HepG2 (cell line): ENCODE measurements around the gene RAB29. TPM values are rescaled to one million over a fixed set of nuclear protein-coding genes. Genes with fewer than 3 reads are reported as not detected.

Source experiments
- ATAC-seq: fragments of 200-7000 bp; cut with Tn5 transposase; 3 replicates; pipeline ENCODE4 v1.9.1; 2020; ENCODE audit warnings: mild to moderate bottlenecking, moderate library complexity
- BruUV-seq: library from RNA; stranded (reverse); fragments of 400-500 nt; replicated peaks from 2 replicates; lab custom pipeline; 2021; lab: Mats Ljungman, UMichigan
- CTCF ChIA-PET: fragments of 300-600 bp; formaldehyde crosslinking; extraction: SDS; loops from one replicate; lab custom pipeline; 2021; ENCODE audit warnings: low total read pairs, inconsistent platforms, low intra/inter-chr PET ratio; lab: Yijun Ruan, JAX
- POLR2A ChIA-PET: fragments of 350-600 bp; sonication (Branson Sonifier 250); formaldehyde crosslinking; loops from one replicate; lab custom pipeline; 2020; ENCODE audit warnings: antibody characterized with exemption, inconsistent platforms; lab: Yijun Ruan, JAX
- DNase-seq: peaks from one replicate; pipeline ENCODE4 v3.0.0-alpha.2; 2015; ENCODE audit warnings: low spot score
- FAIRE-seq: peaks from 3 replicates; lab custom pipeline; 2011; peaks lifted over from hg19 to GRCh38; lab: Jason Lieb, UNC
- H2AFZ ChIP-seq: one replicate; pipeline ENCODE4 v1.6.1; 2011; ENCODE audit warnings: low read length, inconsistent platforms
- H3K27ac ChIP-seq: fragments of 300-600 bp; 3 replicates; pipeline ENCODE4 v1.8.0; 2011; ENCODE audit warnings: mixed run types, mild to moderate bottlenecking, mixed read lengths, low read length, inconsistent platforms; ENCODE audit not compliant: insufficient read depth; ENCODE audit errors: extremely low read length
- H3K27me3 ChIP-seq, 2 experiments: fragments of 200-600 bp in 1 of 2; 2 replicates in 1 of 2; 3 replicates in 1 of 2; pipeline versions ENCODE4 v1.6.0 to v1.8.0; 2011; ENCODE audit warnings: low read length in 2 of 2, mild to moderate bottlenecking in 2 of 2, moderate library complexity in 2 of 2, inconsistent platforms in 1 of 2; ENCODE audit not compliant: insufficient read depth in 2 of 2, control insufficient read depth in 1 of 2
- H3K36me3 ChIP-seq, 2 experiments: fragments of 200-600 bp in 1 of 2; replicated peaks in 1 of 2; 2 replicates in 1 of 2; 3 replicates in 1 of 2; pipeline versions ENCODE4 v1.5.1 to v1.8.0; 2011; ENCODE audit warnings: low read length in 2 of 2, inconsistent platforms in 1 of 2; ENCODE audit not compliant: insufficient read depth in 2 of 2, control insufficient read depth in 1 of 2
- H3K4me1 ChIP-seq: 2 replicates; pipeline ENCODE4 v1.5.1; 2012; ENCODE audit warnings: low read length, inconsistent platforms; ENCODE audit not compliant: insufficient read depth
- H3K4me2 ChIP-seq: 2 replicates; pipeline ENCODE4 v1.6.0; 2011; ENCODE audit warnings: low read depth, low read length, inconsistent platforms
- H3K4me3 ChIP-seq, 3 experiments: fragments of 200-600 bp in 1 of 3; sonication (generic), shearing (Covaris generic) in 1 of 3; replicated peaks in 1 of 3; 2 replicates each; pipeline ENCODE4 v1.5.1; 2011 to 2016; ENCODE audit warnings: low read length in 3 of 3, inconsistent platforms in 2 of 3, low read depth in 2 of 3, mild to moderate bottlenecking in 2 of 3, control low read depth in 1 of 3, mixed read lengths in 1 of 3; ENCODE audit not compliant: insufficient read depth in 1 of 3
- H3K79me2 ChIP-seq: one replicate; pipeline ENCODE4 v1.6.1; 2011; ENCODE audit warnings: low read length, inconsistent platforms; ENCODE audit not compliant: insufficient read depth
- H3K9ac ChIP-seq: 2 replicates; pipeline ENCODE4 v1.6.0; 2011; ENCODE audit warnings: mild to moderate bottlenecking, low read depth, low read length, inconsistent platforms; ENCODE audit not compliant: insufficient read depth
- H3K9me3 ChIP-seq: 2 replicates; pipeline ENCODE4 v1.5.1; 2012; ENCODE audit warnings: mild to moderate bottlenecking, low read length
- H4K20me1 ChIP-seq: 2 replicates; pipeline ENCODE4 v1.6.0; 2011; ENCODE audit warnings: inconsistent platforms, mild to moderate bottlenecking, low read length, moderate library complexity; ENCODE audit not compliant: insufficient read depth
- BRD4 ChIP-seq: sonication (generic); formaldehyde crosslinking; IDR thresholded peaks from 2 replicates; pipeline ENCODE4 v1.4.0; 2020; ENCODE audit warnings: missing genetic modification reagents
- GABPB1 ChIP-seq: IDR thresholded peaks from 2 replicates; pipeline ENCODE4 v1.6.1; 2016; ENCODE audit warnings: mild to moderate bottlenecking, missing genetic modification reagents, moderate library complexity, missing compliant biosample characterization
- KLF12 ChIP-seq: sonication (generic); formaldehyde crosslinking; IDR thresholded peaks from 2 replicates; pipeline ENCODE4 v1.4.0; 2020; ENCODE audit warnings: missing genetic modification reagents, borderline replicate concordance
- MAFK ChIP-seq, 2 experiments: IDR thresholded peaks in 1 of 2; conservative IDR thresholded peaks in 1 of 2; 2 replicates each; pipeline ENCODE4 v1.6.1; 2011; ENCODE audit warnings: improper control_type of control experiment in 2 of 2, low read length in 2 of 2
- NFYB ChIP-seq: sonication (generic); formaldehyde crosslinking; IDR thresholded peaks from 2 replicates; pipeline ENCODE4 v1.4.0; 2020; ENCODE audit warnings: missing genetic modification reagents
- PHB2 ChIP-seq: fragments of 450-650 bp; IDR thresholded peaks from 2 replicates; pipeline ENCODE4 v1.6.1; 2018; ENCODE audit not compliant: partially characterized antibody
- SKI ChIP-seq: fragments of 450-650 bp; IDR thresholded peaks from one replicate; pipeline ENCODE4 v1.6.1; 2018; ENCODE audit warnings: mild to moderate bottlenecking; ENCODE audit not compliant: partially characterized antibody
- ZNF253 ChIP-seq: sonication (generic); formaldehyde crosslinking; IDR thresholded peaks from 2 replicates; pipeline ENCODE4 v1.8.0; 2022; ENCODE audit warnings: mild to moderate bottlenecking, missing genetic modification reagents, borderline replicate concordance
- WGBS: methylation state at CpG from one replicate; pipeline ENCODE4 v1.1.6; 2017; ENCODE audit warnings: low lambda C conversion rate; 5-methylcytosine and 5-hydroxymethylcytosine counted together
- in situ Hi-C: cut with HindIII; loops from 2 replicates; pipeline ENCODE4 v1.10.0; 2017; ENCODE audit warnings: low pct_unique_long_range_greater_than_20kb; ENCODE audit not compliant: extremely low pct_ligation_motif_present
- intact Hi-C: fragments of 100-400 bp; cut with micrococcal nuclease; formaldehyde crosslinking; loops from one replicate; pipeline ENCODE4 v1.10.0; 2022; ENCODE audit not compliant: unreplicated experiment
- polyA plus RNA-seq, 8 experiments: library from polyadenylated mRNA; depleted of rRNA in 3 of 8; stranded (reverse) in 7 of 8; unstranded in 1 of 8; fragments of >200 nt; fragmentation: Illumina TruSeq in 4 of 8; extraction: Trizol in 4 of 8; gene quantifications; 2 replicates each; pipeline versions ENCODE4 v1.2.1 to v1.2.3, GENCODE V29; 2011 to 2016; ENCODE audit warnings: low read depth in 4 of 8, missing spikeins in 1 of 8, mixed read lengths in 1 of 8; ENCODE audit not compliant: insufficient read depth in 1 of 8
- total RNA-seq, 5 experiments: library from RNA; depleted of rRNA; stranded (reverse); fragments of >200 nt; fragmentation: Illumina TruSeq; extraction: Trizol; gene quantifications; 2 replicates each; pipeline ENCODE4 v1.2.3, GENCODE V29; 2016; ENCODE audit warnings: low read depth in 1 of 5
- TF ChIP-seq, protein P1 (sequence below): sonication (generic); formaldehyde crosslinking; IDR thresholded peaks from one replicate; pipeline ENCODE4 v1.5.1; 2020; ENCODE audit warnings: mild to moderate bottlenecking, missing genetic modification reagents; ENCODE audit errors: not compliant biosample characterization

Gene RAB29
- total and polyA plus RNA-seq, 2 of the 13 experiments (the other 11 are each of a cell fraction or from before 2014, with no cell fraction given) = 8.7 to 10.1 TPM

GRCh38 chr1:205817988-205818387 lies 42.7 kb upstream of the RAB29 start:
- peaks cover 8% of the 10 kb centered on the region for H3K4me1 ChIP-seq
- WGBS = 3% methylated on average over 3 of the region's 3 CpGs
- no peak overlapping the region for H3K4me3 ChIP-seq
- peaks cover 0 to 16% of the 10 kb centered on the region in 2 experiments; a peak in 2 of 5 replicates for H3K27me3 ChIP-seq
- in situ Hi-C loops (no loop called here), intact Hi-C loops (no loop called here)
- CTCF ChIA-PET = no interaction called here
- BruUV-seq = no TSS peak
- no peak overlapping the region for H3K27ac ChIP-seq
- no peak overlapping the region for H2AFZ ChIP-seq
- FAIRE-seq (no peak), DNase-seq (no peak), ATAC-seq (no peak)
- POLR2A ChIA-PET = no interaction called here
- H3K9ac ChIP-seq = no peak overlapping the region
- no peak overlapping the region for H3K4me2 ChIP-seq
- H3K9me3 ChIP-seq = no peaks in the 10 kb centered on the region
- no peaks in the 10 kb centered on the region for H3K79me2 ChIP-seq
- no peaks in the 10 kb centered on the region for H3K36me3 ChIP-seq
- no peak for TF ChIP-seq BRD4
- TF ChIP-seq SKI = no peak
- H4K20me1 ChIP-seq = no peaks in the 10 kb centered on the region

DNA sequence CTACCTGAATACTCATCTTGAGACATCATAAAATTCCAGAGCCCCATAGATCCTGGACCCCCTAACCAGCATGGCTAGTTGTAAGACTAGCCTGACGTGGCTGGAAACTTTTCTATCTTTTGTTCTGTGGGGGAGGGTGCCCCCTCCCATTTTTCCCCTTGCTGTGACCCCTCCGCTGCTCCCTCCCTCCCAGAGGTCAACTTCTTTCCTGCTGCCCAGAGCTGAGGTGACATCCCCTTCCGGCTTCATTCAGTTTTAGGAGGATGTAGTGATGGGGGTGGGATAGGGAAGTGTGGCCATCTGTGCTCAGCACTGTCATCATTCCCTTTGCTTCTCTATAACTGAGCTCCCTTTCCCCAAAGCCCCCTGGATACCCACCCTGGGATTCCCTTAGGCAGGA lies 42.1 kb upstream of the RAB29 start:
- peaks cover 9% of the 10 kb centered on the region for H3K4me1 ChIP-seq
- no peak for DNase-seq
- H3K27ac ChIP-seq = no peak overlapping the region
- no peak overlapping the region for H3K9ac ChIP-seq
- intact Hi-C loops = no loop called here
- 25% methylated on average over 3 of the region's 3 CpGs for WGBS
- no peak for FAIRE-seq
- ChIA-PET CTCF (no interaction called here), POLR2A (no interaction called here)
- H3K4me2 ChIP-seq = no peak overlapping the region
- BruUV-seq = no TSS peak
- peaks cover 0 to 18% of the 10 kb centered on the region in 2 experiments; a peak in 2 of 5 replicates for H3K27me3 ChIP-seq
- no peak for ATAC-seq
- in situ Hi-C loops = no loop called here
- no peaks in the 10 kb centered on the region for H3K79me2 ChIP-seq
- no peak overlapping the region for H3K4me3 ChIP-seq
- no peaks in the 10 kb centered on the region for H4K20me1 ChIP-seq
- H2AFZ ChIP-seq = no peak overlapping the region
- H3K36me3 ChIP-seq = no peaks in the 10 kb centered on the region
- H3K9me3 ChIP-seq = no peaks in the 10 kb centered on the region
- no peak for TF ChIP-seq GABPB1 (CRISPR knock-in tag)
- no peak for TF ChIP-seq KLF12 (CRISPR knock-in tag)
- TF ChIP-seq NFYB (CRISPR knock-in tag) = no peak
- no peak for TF ChIP-seq PHB2
- TF ChIP-seq MAFK (conservative IDR thresholded peaks at IDR 0.05 in 1 of 2, IDR thresholded peaks at IDR 0.05 in 1 of 2; ENCODE audit: low read length in 2 of 2) = no peak
- TF ChIP-seq, protein P1, sequence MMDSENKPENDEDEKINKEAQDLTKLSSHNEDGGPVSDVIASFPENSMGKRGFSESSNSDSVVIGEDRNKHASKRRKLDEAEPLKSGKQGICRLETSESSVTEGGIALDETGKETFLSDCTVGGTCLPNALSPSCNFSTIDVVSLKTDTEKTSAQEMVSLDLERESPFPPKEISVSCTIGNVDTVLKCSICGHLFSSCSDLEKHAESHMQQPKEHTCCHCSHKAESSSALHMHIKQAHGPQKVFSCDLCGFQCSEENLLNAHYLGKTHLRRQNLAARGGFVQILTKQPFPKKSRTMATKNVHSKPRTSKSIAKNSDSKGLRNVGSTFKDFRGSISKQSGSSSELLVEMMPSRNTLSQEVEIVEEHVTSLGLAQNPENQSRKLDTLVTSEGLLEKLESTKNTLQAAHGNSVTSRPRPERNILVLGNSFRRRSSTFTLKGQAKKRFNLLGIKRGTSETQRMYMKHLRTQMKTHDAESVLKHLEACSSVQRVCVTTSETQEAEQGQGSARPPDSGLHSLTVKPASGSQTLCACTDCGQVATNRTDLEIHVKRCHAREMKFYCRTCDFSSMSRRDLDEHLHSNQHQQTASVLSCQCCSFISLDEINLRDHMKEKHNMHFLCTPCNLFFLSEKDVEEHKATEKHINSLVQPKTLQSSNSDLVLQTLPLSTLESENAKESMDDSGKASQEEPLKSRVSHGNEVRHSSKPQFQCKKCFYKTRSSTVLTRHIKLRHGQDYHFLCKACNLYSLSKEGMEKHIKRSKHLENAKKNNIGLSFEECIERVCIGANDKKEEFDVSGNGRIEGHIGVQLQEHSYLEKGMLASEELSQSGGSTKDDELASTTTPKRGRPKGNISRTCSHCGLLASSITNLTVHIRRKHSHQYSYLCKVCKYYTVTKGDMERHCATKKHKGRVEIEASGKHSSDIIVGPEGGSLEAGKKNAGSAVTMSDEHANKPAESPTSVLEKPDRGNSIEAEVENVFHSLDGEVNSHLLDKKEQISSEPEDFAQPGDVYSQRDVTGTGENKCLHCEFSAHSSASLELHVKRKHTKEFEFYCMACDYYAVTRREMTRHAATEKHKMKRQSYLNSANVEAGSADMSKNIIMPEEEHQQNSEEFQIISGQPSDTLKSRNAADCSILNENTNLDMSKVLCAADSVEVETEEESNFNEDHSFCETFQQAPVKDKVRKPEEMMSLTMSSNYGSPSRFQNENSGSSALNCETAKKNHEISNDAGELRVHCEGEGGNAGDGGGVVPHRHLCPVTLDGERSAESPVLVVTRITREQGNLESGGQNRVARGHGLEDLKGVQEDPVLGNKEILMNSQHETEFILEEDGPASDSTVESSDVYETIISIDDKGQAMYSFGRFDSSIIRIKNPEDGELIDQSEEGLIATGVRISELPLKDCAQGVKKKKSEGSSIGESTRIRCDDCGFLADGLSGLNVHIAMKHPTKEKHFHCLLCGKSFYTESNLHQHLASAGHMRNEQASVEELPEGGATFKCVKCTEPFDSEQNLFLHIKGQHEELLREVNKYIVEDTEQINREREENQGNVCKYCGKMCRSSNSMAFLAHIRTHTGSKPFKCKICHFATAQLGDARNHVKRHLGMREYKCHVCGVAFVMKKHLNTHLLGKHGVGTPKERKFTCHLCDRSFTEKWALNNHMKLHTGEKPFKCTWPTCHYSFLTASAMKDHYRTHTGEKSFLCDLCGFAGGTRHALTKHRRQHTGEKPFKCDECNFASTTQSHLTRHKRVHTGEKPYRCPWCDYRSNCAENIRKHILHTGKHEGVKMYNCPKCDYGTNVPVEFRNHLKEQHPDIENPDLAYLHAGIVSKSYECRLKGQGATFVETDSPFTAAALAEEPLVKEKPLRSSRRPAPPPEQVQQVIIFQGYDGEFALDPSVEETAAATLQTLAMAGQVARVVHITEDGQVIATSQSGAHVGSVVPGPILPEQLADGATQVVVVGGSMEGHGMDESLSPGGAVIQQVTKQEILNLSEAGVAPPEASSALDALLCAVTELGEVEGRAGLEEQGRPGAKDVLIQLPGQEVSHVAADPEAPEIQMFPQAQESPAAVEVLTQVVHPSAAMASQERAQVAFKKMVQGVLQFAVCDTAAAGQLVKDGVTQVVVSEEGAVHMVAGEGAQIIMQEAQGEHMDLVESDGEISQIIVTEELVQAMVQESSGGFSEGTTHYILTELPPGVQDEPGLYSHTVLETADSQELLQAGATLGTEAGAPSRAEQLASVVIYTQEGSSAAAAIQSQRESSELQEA (CRISPR knock-in tag) = no peak
- no peak for TF ChIP-seq ZNF253 (CRISPR knock-in tag)
